ENCODE results near the gene MYPOP. TPM values are rescaled to one million over a fixed set of nuclear protein-coding genes. Genes with fewer than 3 reads are reported as not detected.
A peak's percentile ranks its signal among the peaks of the same experiment; 100 is the strongest.

The MYPOP gene
- total and polyA plus RNA-seq, 2 of the 13 experiments (the other 11 are each of a cell fraction or from before 2014, with no cell fraction given) = 2.3 to 2.7 TPM

GRCh38 chr19:45878043-45878794 is 24.2 kb downstream of the MYPOP start (continued):
- TF ChIP-seq SALL2 (CRISPR knock-in tag; IDR thresholded peaks at IDR 0.05) = no peak
- no peak for TF ChIP-seq GTF2F1 (IDR thresholded peaks at IDR 0.05; ENCODE audit: low read length)
- peak; percentile 53; the same call in 1 of the 2 replicates for TF ChIP-seq JUND (CRISPR knock-in tag; IDR thresholded peaks at IDR 0.05)
- TF ChIP-seq ZEB1 (IDR thresholded peaks at IDR 0.05; ENCODE audit: insufficient replicate concordance, low read depth) = peak; percentile 81
- no peak for TF ChIP-seq HCFC1 (IDR thresholded peaks at IDR 0.05; ENCODE audit: low read depth, low read length)
- TF ChIP-seq ZBTB8A (CRISPR knock-in tag; IDR thresholded peaks at IDR 0.05; ENCODE audit: borderline replicate concordance, low read depth) = no peak
- TF ChIP-seq BATF2 (CRISPR knock-in tag; IDR thresholded peaks at IDR 0.05) = no peak
- no peak for TF ChIP-seq CBX2 (IDR thresholded peaks at IDR 0.05; ENCODE audit: low read depth, low read length)
- TF ChIP-seq CBX2 (CRISPR knock-in tag; IDR thresholded peaks at IDR 0.05; ENCODE audit: low read depth) = no peak
- TF ChIP-seq ZFP62 (CRISPR knock-in tag; IDR thresholded peaks at IDR 0.05) = no peak
- no peak for TF ChIP-seq REPIN1 (CRISPR knock-in tag; IDR thresholded peaks at IDR 0.05; ENCODE audit: borderline replicate concordance, low read depth)
- TF ChIP-seq SKI (IDR thresholded peaks at IDR 0.05; ENCODE audit: partially characterized antibody) = peak; percentile 50
- no peak for TF ChIP-seq ZNF160 (CRISPR knock-in tag; IDR thresholded peaks at IDR 0.05)
- TF ChIP-seq MLX (CRISPR knock-in tag; IDR thresholded peaks at IDR 0.05) = peak; percentile 52; the same call in 1 of the 2 replicates
- TF ChIP-seq ZNF660 (CRISPR knock-in tag; IDR thresholded peaks at IDR 0.05; ENCODE audit: borderline replicate concordance, low read depth) = no peak
- TF ChIP-seq HIC2 (CRISPR knock-in tag; IDR thresholded peaks at IDR 0.05; ENCODE audit: low read depth) = peak; percentile 97
- no peak for TF ChIP-seq ZNF883 (CRISPR knock-in tag; IDR thresholded peaks at IDR 0.05; ENCODE audit: not compliant biosample characterization)
- no peak for TF ChIP-seq ARID2 (CRISPR knock-in tag; IDR thresholded peaks at IDR 0.05; ENCODE audit: borderline replicate concordance)
- peak; percentile 59; the same call in 1 of the 2 replicates for TF ChIP-seq ZFX (CRISPR knock-in tag; IDR thresholded peaks at IDR 0.05; ENCODE audit: low read depth)
- peak; percentile 75 for TF ChIP-seq ZBTB7A (CRISPR knock-in tag; IDR thresholded peaks at IDR 0.05)
- no peak for TF ChIP-seq MBD4 (IDR thresholded peaks at IDR 0.05; ENCODE audit: borderline replicate concordance, low read length)
- 0 out of 2 replicates have a peak, but pooled peaks have one; percentile 37 for TF ChIP-seq KMT2A (CRISPR knock-in tag; IDR thresholded peaks at IDR 0.05)
- no peak for TF ChIP-seq MTF1 (CRISPR knock-in tag; IDR thresholded peaks at IDR 0.05)
- TF ChIP-seq HNF4A (CRISPR knock-in tag; IDR thresholded peaks at IDR 0.05) = no peak; the same call in 1 of the 2 replicates
- peak; percentile 93 for TF ChIP-seq FOSL2 (CRISPR knock-in tag; IDR thresholded peaks at IDR 0.05)
- no peak for TF ChIP-seq MAF1 (CRISPR knock-in tag; IDR thresholded peaks at IDR 0.05; ENCODE audit: borderline replicate concordance)
- TF ChIP-seq NR2C2 (CRISPR knock-in tag; IDR thresholded peaks at IDR 0.05; ENCODE audit: borderline replicate concordance) = 0 out of 2 replicates have a peak, but pooled peaks have one; percentile 29
- TF ChIP-seq GATA4 (IDR thresholded peaks at IDR 0.05; ENCODE audit: borderline replicate concordance, low read depth) = no peak
- no peak for TF ChIP-seq ZFP36L1 (CRISPR knock-in tag; IDR thresholded peaks at IDR 0.05)
- no peak for TF ChIP-seq NCOA5 (CRISPR knock-in tag; IDR thresholded peaks at IDR 0.05)
